MM.1S (cell line): ENCODE results near the gene SLC37A1.

ENCODE experiments used
- DNase-seq: peaks from one replicate; pipeline ENCODE4 v3.0.0-alpha.2; 2015
- H2AFZ ChIP-seq: fragments of 300-600 bp; sonication (generic); 2 replicates; pipeline ENCODE4 v1.6.0; 2016; ENCODE audit warnings: antibody characterized with exemption, low read length
- H3F3A ChIP-seq: fragments of 300-600 bp; sonication (generic); 2 replicates; pipeline ENCODE4 v1.6.1; 2016; ENCODE audit warnings: mild to moderate bottlenecking, antibody characterized with exemption, low read length, moderate library complexity, mixed read lengths; ENCODE audit not compliant: insufficient read depth
- H3K27ac ChIP-seq: fragments of 300-600 bp; sonication (generic); 2 replicates; pipeline ENCODE4 v1.5.1; 2016; ENCODE audit warnings: mild to moderate bottlenecking, low read length
- H3K27me3 ChIP-seq: fragments of 300-600 bp; sonication (generic); replicated peaks from 2 replicates; pipeline ENCODE4 v1.6.0; 2016; ENCODE audit warnings: low read length; ENCODE audit not compliant: insufficient read depth
- H3K36me3 ChIP-seq: fragments of 300-600 bp; sonication (generic); replicated peaks from 2 replicates; pipeline ENCODE4 v1.6.1; 2016; ENCODE audit warnings: mild to moderate bottlenecking, low read length, mixed read lengths; ENCODE audit not compliant: insufficient read depth
- H3K4me1 ChIP-seq: fragments of 300-600 bp; sonication (generic); 2 replicates; pipeline ENCODE4 v1.6.1; 2016; ENCODE audit warnings: low read length, mixed read lengths
- H3K4me2 ChIP-seq: fragments of 300-600 bp; sonication (generic); 2 replicates; pipeline ENCODE4 v1.6.0; 2016; ENCODE audit warnings: low read depth, low read length
- H3K4me3 ChIP-seq: fragments of 300-600 bp; sonication (generic); 2 replicates; pipeline ENCODE4 v1.5.1; 2016; ENCODE audit warnings: low read length, mixed read lengths
- H3K79me2 ChIP-seq: fragments of 300-600 bp; sonication (generic); 2 replicates; pipeline ENCODE4 v1.6.1; 2016; ENCODE audit warnings: mixed run types, low read length, mixed read lengths
- H3K9ac ChIP-seq: fragments of 300-600 bp; sonication (generic); 2 replicates; pipeline ENCODE4 v1.6.1; 2016; ENCODE audit warnings: low read length, mixed read lengths
- H3K9me2 ChIP-seq: fragments of 300-600 bp; sonication (generic); replicated peaks from 2 replicates; pipeline ENCODE4 v1.6.1; 2016; ENCODE audit warnings: mild to moderate bottlenecking, low read length, mixed read lengths; ENCODE audit not compliant: insufficient read depth
- H3K9me3 ChIP-seq: fragments of 300-600 bp; sonication (generic); replicated peaks from 2 replicates; pipeline ENCODE4 v1.6.1; 2016; ENCODE audit warnings: mild to moderate bottlenecking, low read length, mixed read lengths; ENCODE audit not compliant: insufficient read depth
- H4K20me1 ChIP-seq: fragments of 300-600 bp; sonication (generic); 2 replicates; pipeline ENCODE4 v1.6.1; 2016; ENCODE audit warnings: mild to moderate bottlenecking, low read length, moderate library complexity, mixed read lengths; ENCODE audit not compliant: insufficient read depth
- CTCF ChIP-seq: fragments of 300-600 bp; sonication (generic); IDR thresholded peaks from 2 replicates; pipeline ENCODE4 v1.5.1; 2016; ENCODE audit warnings: antibody characterized with exemption, low read length, mixed read lengths
- EZH2 ChIP-seq: fragments of 300-600 bp; sonication (generic); optimal IDR thresholded peaks from 2 replicates; pipeline ENCODE3; 2017; ENCODE audit warnings: low read depth, mild to moderate bottlenecking, antibody characterized with exemption, low read length, mixed read lengths
- EZH2phosphoT487 ChIP-seq: fragments of 300-600 bp; sonication (generic); IDR thresholded peaks from 2 replicates; pipeline ENCODE4 v1.6.1; 2018; ENCODE audit warnings: antibody characterized with exemption, low read length

Gene SLC37A1

GRCh38 chr21:42540396-42540795 lies 26.7 kb downstream of the SLC37A1 start:
- H3K36me3 ChIP-seq: no peaks in the 10 kb centered on the region
- peaks cover 54% of the 10 kb centered on the region for H3K27me3 ChIP-seq
- no peak overlapping the region for H3K4me2 ChIP-seq
- peaks cover 3% of the 10 kb centered on the region; the same call in 1 of the 2 replicates for H3K4me1 ChIP-seq
- no peak overlapping the region for H3K27ac ChIP-seq
- H3K9me3 ChIP-seq: no peaks in the 10 kb centered on the region
- no peak overlapping the region for H3K4me3 ChIP-seq
- DNase-seq: no peak
- H3F3A ChIP-seq: no peaks in the 10 kb centered on the region
- H3K9me2 ChIP-seq: no peaks in the 10 kb centered on the region
- no peak overlapping the region for H3K9ac ChIP-seq
- no peak for TF ChIP-seq EZH2phosphoT487
- TF ChIP-seq CTCF: no peak
- TF ChIP-seq EZH2: no peak
- no peak overlapping the region for H2AFZ ChIP-seq
- H4K20me1 ChIP-seq: no peaks in the 10 kb centered on the region
- H3K79me2 ChIP-seq: no peaks in the 10 kb centered on the region

- Histone ChIP-seq H4K20me1 (no peaks in the 10 kb centered on the region), H3K9me3 (no peaks in the 10 kb centered on the region), H3K9ac (no peak overlapping the region), H3K36me3 (no peaks in the 10 kb centered on the region), H3K9me2 (no peaks in the 10 kb centered on the region), H3K4me3 (no peak overlapping the region), H3K4me1 (peaks cover 5% of the 10 kb centered on the region; the same call in 1 of the 2 replicates), H3F3A (no peaks in the 10 kb centered on the region), H3K79me2 (no peaks in the 10 kb centered on the region), H2AFZ (no peak overlapping the region), H3K4me2 (no peak overlapping the region), H3K27ac (no peak overlapping the region), H3K27me3 (peaks cover 51% of the 10 kb centered on the region)
- TF ChIP-seq CTCF: no peak
- TF ChIP-seq EZH2: no peak
- no peak for TF ChIP-seq EZH2phosphoT487
- DNase-seq: no peak
These were observed 27.5 kb downstream of the SLC37A1 start for GRCh38 chr21:42541174-42541573.

- no peaks in the 10 kb centered on the region for H3K9me2 ChIP-seq
- no peak for DNase-seq
These were observed 28.0 kb downstream of the SLC37A1 start for GRCh38 chr21:42541618-42542017.

More at GRCh38 chr21:42541618-42542017, 28.0 kb downstream of the SLC37A1 start:
- H3K27ac ChIP-seq: no peak overlapping the region
- peaks cover 5% of the 10 kb centered on the region; the same call in 1 of the 2 replicates for H3K4me1 ChIP-seq
- TF ChIP-seq CTCF (no peak), EZH2 (no peak), EZH2phosphoT487 (no peak)
- no peak overlapping the region for H3K9ac ChIP-seq
- no peak overlapping the region for H3K4me2 ChIP-seq
- no peaks in the 10 kb centered on the region for H3K9me3 ChIP-seq
- no peak overlapping the region for H2AFZ ChIP-seq
- no peak overlapping the region for H3K4me3 ChIP-seq
- peaks cover 51% of the 10 kb centered on the region for H3K27me3 ChIP-seq
- H4K20me1 ChIP-seq: no peaks in the 10 kb centered on the region
- H3K36me3 ChIP-seq: no peaks in the 10 kb centered on the region
- H3F3A ChIP-seq: no peaks in the 10 kb centered on the region
- no peaks in the 10 kb centered on the region for H3K79me2 ChIP-seq
